ENCODE measurements around the gene ZNF785.

The ZNF785 gene

DNA sequence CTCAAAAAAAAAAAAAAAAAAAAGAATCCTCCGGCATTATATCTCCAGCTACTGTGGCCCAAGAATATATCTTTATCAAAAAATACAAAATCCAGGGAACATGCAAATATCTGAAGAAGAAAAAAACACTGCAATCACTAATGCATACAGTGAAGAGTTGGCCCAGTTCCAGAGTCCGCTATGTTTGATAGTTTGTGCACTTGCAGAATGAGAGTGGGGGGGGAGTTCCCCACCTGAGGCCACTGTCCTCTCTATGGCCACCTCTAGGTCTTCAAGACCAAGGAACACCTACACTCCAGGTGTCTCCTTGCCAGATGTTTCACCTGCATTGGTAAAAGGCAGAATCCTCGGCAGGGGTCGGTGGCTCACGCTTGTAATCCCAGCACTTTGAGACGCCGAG is 4.0 kb downstream of the ZNF785 start:
- DNase-seq (ENCODE audit: extremely low spot score), result no peak
- CTCF ChIA-PET, result interaction anchor here (0.6 to 1.1 kb wide), 2 partner anchors 21 to 466 kb away, joined by 3 read pairs; no protein-coding TSS in a partner anchor
- no peak for TF ChIP-seq FOXM1 (IDR thresholded peaks at IDR 0.05; ENCODE audit: borderline replicate concordance)
- POLR2A ChIA-PET, result interaction anchor here (1.5 to 2.2 kb wide), 2 partner anchors 9 to 29 kb away, joined by 4 to 11 read pairs; partner anchors contain the start of genes ZNF688 and ZNF689

DNA sequence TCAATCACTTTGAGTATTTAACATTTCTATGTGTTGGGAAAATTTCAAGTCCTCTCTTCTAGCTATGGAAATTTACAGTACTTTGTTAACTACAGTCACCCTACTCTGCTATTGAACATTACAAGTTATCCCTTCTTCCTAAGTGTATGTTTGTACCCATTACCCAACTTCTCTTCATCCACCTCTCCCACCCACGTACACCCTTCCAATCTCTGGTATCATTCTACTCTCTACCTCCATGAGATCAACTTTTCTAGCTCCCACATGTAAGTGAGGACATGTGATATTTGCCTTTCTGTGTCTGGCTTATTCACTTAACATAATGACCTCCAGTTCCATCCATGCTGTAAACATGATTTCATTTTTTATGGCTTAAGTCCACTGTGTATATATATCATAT is 10.8 kb downstream of the ZNF785 start:
- no peak for DNase-seq (ENCODE audit: extremely low spot score)
- ChIA-PET POLR2A (interaction anchor here (2.1 kb wide), 1 partner anchor 34 kb away, joined by 8 read pairs; no protein-coding TSS in a partner anchor), CTCF (interaction anchor here (1.3 kb wide), 1 partner anchor 24 kb away, joined by 3 read pairs; no protein-coding TSS in a partner anchor)
- TF ChIP-seq ZNF384 (IDR thresholded peaks at IDR 0.05), result no peak
- no peak for TF ChIP-seq ELF4 (IDR thresholded peaks at IDR 0.05)
- TF ChIP-seq BHLHE40 (IDR thresholded peaks at IDR 0.05; ENCODE audit: borderline replicate concordance), result no peak
- TF ChIP-seq HDGF (IDR thresholded peaks at IDR 0.05; ENCODE audit: borderline replicate concordance), result no peak
- TF ChIP-seq ARNT (IDR thresholded peaks at IDR 0.05), result no peak
- no peak for TF ChIP-seq SUZ12 (IDR thresholded peaks at IDR 0.05)
- no peak for TF ChIP-seq CTBP1 (IDR thresholded peaks at IDR 0.05; ENCODE audit: borderline replicate concordance)
- TF ChIP-seq SP1 (IDR thresholded peaks at IDR 0.05), result no peak
- TF ChIP-seq, protein P1, sequence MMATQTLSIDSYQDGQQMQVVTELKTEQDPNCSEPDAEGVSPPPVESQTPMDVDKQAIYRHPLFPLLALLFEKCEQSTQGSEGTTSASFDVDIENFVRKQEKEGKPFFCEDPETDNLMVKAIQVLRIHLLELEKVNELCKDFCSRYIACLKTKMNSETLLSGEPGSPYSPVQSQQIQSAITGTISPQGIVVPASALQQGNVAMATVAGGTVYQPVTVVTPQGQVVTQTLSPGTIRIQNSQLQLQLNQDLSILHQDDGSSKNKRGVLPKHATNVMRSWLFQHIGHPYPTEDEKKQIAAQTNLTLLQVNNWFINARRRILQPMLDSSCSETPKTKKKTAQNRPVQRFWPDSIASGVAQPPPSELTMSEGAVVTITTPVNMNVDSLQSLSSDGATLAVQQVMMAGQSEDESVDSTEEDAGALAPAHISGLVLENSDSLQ (IDR thresholded peaks at IDR 0.05), result no peak
- TF ChIP-seq FOXK2 (IDR thresholded peaks at IDR 0.05), result no peak
- TF ChIP-seq TARDBP (IDR thresholded peaks at IDR 0.05), result no peak
- no peak for TF ChIP-seq L3MBTL2 (conservative IDR thresholded peaks at IDR 0.05)
- no peak for TF ChIP-seq LEF1 (IDR thresholded peaks at IDR 0.05; ENCODE audit: borderline replicate concordance)
- no peak for TF ChIP-seq FOXA1 (IDR thresholded peaks at IDR 0.05)
- no peak for TF ChIP-seq NFRKB (IDR thresholded peaks at IDR 0.05)
- TF ChIP-seq FOXM1 (IDR thresholded peaks at IDR 0.05; ENCODE audit: borderline replicate concordance), result no peak

DNA sequence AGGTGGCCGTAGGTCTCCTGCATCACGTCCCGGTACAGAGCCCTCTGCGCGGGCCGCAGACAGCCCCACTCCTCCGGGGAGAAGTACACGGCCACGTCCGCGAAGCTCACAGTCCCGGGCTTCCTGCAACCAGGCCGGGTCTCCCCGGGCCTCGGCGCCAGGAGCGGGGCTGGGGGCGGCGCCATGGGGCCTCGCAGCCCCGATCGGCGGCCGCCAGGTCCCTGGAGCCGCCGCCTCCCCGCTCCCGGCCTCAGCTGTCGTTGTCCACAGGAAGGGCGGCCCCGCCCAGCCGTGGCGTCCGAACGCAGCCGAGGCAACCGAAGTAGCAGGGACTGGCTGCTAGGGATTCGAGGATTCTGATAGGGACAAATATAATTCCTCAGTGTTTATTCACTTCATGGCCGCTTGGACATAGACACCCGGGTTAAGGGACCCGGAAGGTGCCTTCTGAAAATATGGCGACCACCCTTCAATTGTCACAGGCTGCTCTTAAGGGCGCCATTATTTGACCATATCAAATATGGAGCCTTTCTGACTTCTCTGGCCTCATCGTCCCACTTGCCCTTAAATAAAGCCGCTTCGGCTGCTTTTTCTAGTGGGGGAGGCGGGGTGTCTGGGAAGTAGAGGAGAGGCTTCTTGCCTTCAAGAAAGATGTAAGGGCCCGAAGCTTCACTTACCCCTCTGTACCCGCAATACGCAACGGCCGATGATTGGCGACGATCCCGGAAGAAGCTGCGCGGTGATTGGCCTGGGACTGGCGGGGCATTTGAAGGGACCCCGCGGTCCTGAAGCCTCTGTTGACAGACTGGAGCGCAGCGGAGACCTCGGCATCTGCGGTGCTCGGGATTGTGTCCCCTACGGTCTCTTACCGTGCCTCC is 13.8 kb downstream of the ZNF785 start, which contains the start of gene ZNF688:
TSS of gene ZNF688 (minus strand) at position 270 of the 878 bp plus-strand sequence. CDS start at position 185, 85 bp downstream.
- DNase-seq (ENCODE audit: extremely low spot score), result peak; percentile 96
- TF ChIP-seq ZNF384 (IDR thresholded peaks at IDR 0.05) (no peak), FOXA1 (IDR thresholded peaks at IDR 0.05) (no peak), L3MBTL2 (conservative IDR thresholded peaks at IDR 0.05) (no peak), NFRKB (IDR thresholded peaks at IDR 0.05) (peak; percentile 88), BHLHE40 (IDR thresholded peaks at IDR 0.05; ENCODE audit: borderline replicate concordance) (no peak), FOXM1 (IDR thresholded peaks at IDR 0.05; ENCODE audit: borderline replicate concordance) (0 out of 2 replicates have a peak, but pooled peaks have one; percentile 24), TARDBP (IDR thresholded peaks at IDR 0.05) (no peak), ELF4 (IDR thresholded peaks at IDR 0.05) (peak; percentile 91), ARNT (IDR thresholded peaks at IDR 0.05) (0 out of 2 replicates have a peak, but pooled peaks have one; percentile 14), HDGF (IDR thresholded peaks at IDR 0.05; ENCODE audit: borderline replicate concordance) (peak; percentile 1; the same call in 1 of the 2 replicates), CTBP1 (IDR thresholded peaks at IDR 0.05; ENCODE audit: borderline replicate concordance) (no peak), FOXK2 (IDR thresholded peaks at IDR 0.05) (peak; percentile 76; the same call in 1 of the 2 replicates), SP1 (IDR thresholded peaks at IDR 0.05) (no peak), LEF1 (IDR thresholded peaks at IDR 0.05; ENCODE audit: borderline replicate concordance) (peak; percentile 77; the same call in 1 of the 2 replicates), SUZ12 (IDR thresholded peaks at IDR 0.05) (no peak)
- TF ChIP-seq, protein P1 (IDR thresholded peaks at IDR 0.05), result peak; percentile 83; the same call in 1 of the 2 replicates
- ChIA-PET CTCF (interaction anchor here (0.6 to 2.3 kb wide), 6 partner anchors 13 to 162 kb away, joined by 3 to 8 read pairs (median 3); partner anchors contain the start of genes DCTPP1 and ZNF764), POLR2A (interaction anchor here (0.7 to 3.4 kb wide), 44 partner anchors 10 to 756 kb away, joined by 3 to 71 read pairs (median 5); partner anchors contain the start of genes ALDOA, DCTPP1, FBRS and PAGR1)

DNA sequence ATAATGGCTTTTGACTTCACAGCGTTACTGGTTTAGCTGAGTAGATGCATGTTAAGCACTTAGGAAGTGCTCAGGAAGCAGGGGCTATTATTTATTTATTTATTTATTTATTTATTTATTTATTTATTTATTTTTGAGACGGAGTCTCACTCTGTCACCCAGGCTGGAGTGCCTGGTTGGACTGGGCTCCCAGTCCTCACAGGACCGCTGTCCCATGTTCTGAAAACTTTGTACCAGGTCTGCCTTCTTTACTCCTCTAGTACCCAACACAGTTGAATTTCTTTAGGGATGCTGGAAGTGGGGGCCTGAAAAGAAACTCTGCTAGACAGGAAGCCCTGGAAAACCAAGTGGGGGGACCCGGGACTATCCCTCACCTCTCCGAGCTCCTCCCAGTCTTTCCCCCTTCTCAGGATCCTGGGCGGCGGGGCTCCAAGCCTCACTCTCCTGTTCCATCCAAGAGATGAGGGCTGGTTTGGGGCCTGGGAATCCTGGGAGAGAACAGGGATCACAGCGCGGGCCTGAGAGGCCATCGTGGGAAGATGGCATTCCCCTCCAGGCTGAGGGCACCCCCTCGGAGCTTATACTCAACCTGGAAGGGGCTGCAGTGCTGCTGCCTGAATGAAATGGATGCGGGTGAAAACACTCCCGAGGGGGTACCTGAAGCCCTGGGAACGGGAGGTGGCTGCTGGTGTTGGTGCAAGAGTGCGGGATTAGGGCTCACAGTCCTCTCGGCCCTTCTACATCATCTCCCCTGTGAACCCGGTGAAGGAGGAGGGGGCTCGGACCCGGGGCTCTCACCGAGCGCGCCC is 14.7 kb downstream of the ZNF785 start:
- DNase-seq (ENCODE audit: extremely low spot score), result peak; percentile 51
- no peak for TF ChIP-seq L3MBTL2 (conservative IDR thresholded peaks at IDR 0.05)
- no peak for TF ChIP-seq ELF4 (IDR thresholded peaks at IDR 0.05)
- no peak for TF ChIP-seq FOXM1 (IDR thresholded peaks at IDR 0.05; ENCODE audit: borderline replicate concordance)
- no peak for TF ChIP-seq ZNF384 (IDR thresholded peaks at IDR 0.05)
- TF ChIP-seq LEF1 (IDR thresholded peaks at IDR 0.05; ENCODE audit: borderline replicate concordance), result no peak
- no peak for TF ChIP-seq TARDBP (IDR thresholded peaks at IDR 0.05)
- TF ChIP-seq FOXK2 (IDR thresholded peaks at IDR 0.05), result no peak
- 0 out of 2 replicates have a peak, but pooled peaks have one; percentile 68 for TF ChIP-seq HDGF (IDR thresholded peaks at IDR 0.05; ENCODE audit: borderline replicate concordance)
- ChIA-PET CTCF (interaction anchor here (1.0 to 2.3 kb wide), 3 partner anchors 12 to 45 kb away, joined by 3 to 8 read pairs (median 3); partner anchors contain the start of gene ZNF764), POLR2A (interaction anchor here (0.6 to 3.4 kb wide), 25 partner anchors 9 to 479 kb away, joined by 3 to 71 read pairs (median 8); partner anchors contain the start of genes DCTPP1, FBRS, TBX6 and ZNF689)

Measured in HEK293T (cell line).